OCI-LY1 (cell line): ENCODE data around the gene STX8.

Source experiments
- H2AFZ ChIP-seq: fragments of 200-600 bp; sonication (generic), shearing (Covaris generic); 2 replicates; pipeline ENCODE4 v1.6.0; 2014; ENCODE audit warnings: antibody characterized with exemption, mild to moderate bottlenecking, low read length
- H3F3A ChIP-seq: fragments of 200-600 bp; sonication (generic), shearing (Covaris generic); 2 replicates; pipeline ENCODE4 v1.6.0; 2014; ENCODE audit warnings: mild to moderate bottlenecking, antibody characterized with exemption, low read length, moderate library complexity; ENCODE audit not compliant: insufficient read depth
- H3K27ac ChIP-seq: fragments of 200-600 bp; sonication (generic); 2 replicates; pipeline ENCODE4 v1.5.1; 2014; ENCODE audit warnings: low read length, mixed run types, mild to moderate bottlenecking, low read depth; ENCODE audit not compliant: poor library complexity, severe bottlenecking
- H3K27me3 ChIP-seq: fragments of 200-600 bp; sonication (generic); 2 replicates; pipeline ENCODE4 v1.6.0; 2014; ENCODE audit warnings: antibody characterized with exemption, mild to moderate bottlenecking, low read length, moderate library complexity; ENCODE audit not compliant: insufficient read depth
- H3K36me3 ChIP-seq: fragments of 200-600 bp; sonication (generic); 2 replicates; pipeline ENCODE4 v1.6.1; 2014; ENCODE audit warnings: mild to moderate bottlenecking, antibody characterized with exemption, low read length, moderate library complexity, mixed read lengths; ENCODE audit not compliant: insufficient read depth
- H3K4me1 ChIP-seq: fragments of 200-600 bp; sonication (generic); 2 replicates; pipeline ENCODE4 v1.5.1; 2014; ENCODE audit warnings: mild to moderate bottlenecking, low read length, moderate library complexity; ENCODE audit not compliant: insufficient read depth, severe bottlenecking
- H3K4me2 ChIP-seq: fragments of 200-600 bp; sonication (generic), shearing (Covaris generic); 2 replicates; pipeline ENCODE4 v1.6.1; 2014; ENCODE audit warnings: low read length
- H3K4me3 ChIP-seq: fragments of 200-600 bp; sonication (generic); 2 replicates; pipeline ENCODE4 v1.5.1; 2014; ENCODE audit warnings: low read length, low read depth, mild to moderate bottlenecking, mixed read lengths; ENCODE audit not compliant: poor library complexity, severe bottlenecking
- H3K79me2 ChIP-seq: fragments of 200-600 bp; shearing (Covaris generic); 2 replicates; pipeline ENCODE4 v1.6.1; 2016; ENCODE audit warnings: mixed run types, low read length, mixed read lengths; ENCODE audit not compliant: insufficient read depth
- H3K9ac ChIP-seq: fragments of 200-600 bp; sonication (generic), shearing (Covaris generic); 2 replicates; pipeline ENCODE4 v1.6.1; 2014; ENCODE audit warnings: mild to moderate bottlenecking, low read length, mixed read lengths
- H3K9me2 ChIP-seq: fragments of 200-600 bp; sonication (generic), shearing (Covaris generic); 2 replicates; pipeline ENCODE4 v1.6.1; 2014; ENCODE audit warnings: low read depth, mild to moderate bottlenecking, low read length, mixed read lengths
- H3K9me3 ChIP-seq: fragments of 200-600 bp; shearing (Covaris generic); 2 replicates; pipeline ENCODE4 v1.6.1; 2014; ENCODE audit warnings: low read length, mixed read lengths
- H4K20me1 ChIP-seq: fragments of 200-600 bp; sonication (generic), shearing (Covaris generic); 2 replicates; pipeline ENCODE4 v1.6.0; 2016; ENCODE audit warnings: mild to moderate bottlenecking, low read length; ENCODE audit not compliant: insufficient read depth
- EZH2 ChIP-seq: fragments of 200-600 bp; sonication (generic), shearing (Covaris generic); IDR thresholded peaks from 2 replicates; pipeline ENCODE4 v1.8.0; 2017; ENCODE audit warnings: borderline replicate concordance, mixed run types, mild to moderate bottlenecking, antibody characterized with exemption, low read length, moderate library complexity, mixed read lengths
- TF ChIP-seq, protein P1 (sequence below): fragments of 200-600 bp; sonication (generic), shearing (Covaris generic); IDR thresholded peaks from 2 replicates; pipeline ENCODE4 v1.5.1; 2017; ENCODE audit warnings: mild to moderate bottlenecking, antibody characterized with exemption, low read length, moderate library complexity, mixed read lengths

STX8 gene

DNA sequence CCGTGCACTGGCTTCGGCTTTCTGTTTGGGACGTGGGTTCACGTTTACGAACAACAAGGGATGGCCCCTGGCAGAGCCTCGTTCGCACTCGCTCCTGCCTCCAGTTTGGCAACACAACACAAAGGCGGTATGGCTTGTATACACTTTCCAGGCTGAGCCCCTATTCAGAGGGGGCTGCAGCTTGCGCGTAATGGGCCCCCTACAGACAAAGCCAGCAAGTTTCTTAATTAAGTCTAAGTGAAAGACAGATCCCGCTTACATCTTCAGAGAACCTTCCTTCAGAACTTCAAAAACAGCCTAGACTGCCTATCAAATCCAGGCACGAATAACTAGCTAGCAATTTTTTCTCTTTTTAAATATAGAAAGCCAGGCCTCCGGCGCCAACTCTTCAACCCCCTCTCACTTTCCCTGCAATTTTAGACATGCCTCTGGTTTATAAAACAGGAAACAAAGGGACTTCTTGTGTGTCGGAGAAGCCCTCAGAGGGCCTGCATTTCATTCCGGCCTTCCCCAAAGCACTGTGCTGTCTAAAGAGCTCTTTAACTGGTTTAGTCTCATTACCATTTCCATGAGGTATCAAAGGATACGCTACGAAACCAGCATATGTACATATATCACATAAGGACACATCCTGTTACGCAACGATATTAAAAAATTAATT lies 244.9 kb downstream of the STX8 start:
- H3K36me3 ChIP-seq = no peaks in the 10 kb centered on the region
- no peak overlapping the region for H3K27ac ChIP-seq
- no peaks in the 10 kb centered on the region for H3K79me2 ChIP-seq
- no peak overlapping the region for H3K9ac ChIP-seq
- no peaks in the 10 kb centered on the region for H3K4me1 ChIP-seq
- H3K4me2 ChIP-seq = no peak overlapping the region
- no peaks in the 10 kb centered on the region for H3K27me3 ChIP-seq
- 0 out of 2 replicates have a peak, but pooled peaks cover under 1% of the 10 kb centered on the region for H3K9me3 ChIP-seq
- H4K20me1 ChIP-seq = no peaks in the 10 kb centered on the region
- H3K9me2 ChIP-seq = no peaks in the 10 kb centered on the region
- TF ChIP-seq EZH2 = no peak
- TF ChIP-seq, protein P1, sequence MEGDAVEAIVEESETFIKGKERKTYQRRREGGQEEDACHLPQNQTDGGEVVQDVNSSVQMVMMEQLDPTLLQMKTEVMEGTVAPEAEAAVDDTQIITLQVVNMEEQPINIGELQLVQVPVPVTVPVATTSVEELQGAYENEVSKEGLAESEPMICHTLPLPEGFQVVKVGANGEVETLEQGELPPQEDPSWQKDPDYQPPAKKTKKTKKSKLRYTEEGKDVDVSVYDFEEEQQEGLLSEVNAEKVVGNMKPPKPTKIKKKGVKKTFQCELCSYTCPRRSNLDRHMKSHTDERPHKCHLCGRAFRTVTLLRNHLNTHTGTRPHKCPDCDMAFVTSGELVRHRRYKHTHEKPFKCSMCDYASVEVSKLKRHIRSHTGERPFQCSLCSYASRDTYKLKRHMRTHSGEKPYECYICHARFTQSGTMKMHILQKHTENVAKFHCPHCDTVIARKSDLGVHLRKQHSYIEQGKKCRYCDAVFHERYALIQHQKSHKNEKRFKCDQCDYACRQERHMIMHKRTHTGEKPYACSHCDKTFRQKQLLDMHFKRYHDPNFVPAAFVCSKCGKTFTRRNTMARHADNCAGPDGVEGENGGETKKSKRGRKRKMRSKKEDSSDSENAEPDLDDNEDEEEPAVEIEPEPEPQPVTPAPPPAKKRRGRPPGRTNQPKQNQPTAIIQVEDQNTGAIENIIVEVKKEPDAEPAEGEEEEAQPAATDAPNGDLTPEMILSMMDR = no peak
- H3K4me3 ChIP-seq = no peak overlapping the region
- H2AFZ ChIP-seq = no peak overlapping the region
- no peaks in the 10 kb centered on the region for H3F3A ChIP-seq

DNA sequence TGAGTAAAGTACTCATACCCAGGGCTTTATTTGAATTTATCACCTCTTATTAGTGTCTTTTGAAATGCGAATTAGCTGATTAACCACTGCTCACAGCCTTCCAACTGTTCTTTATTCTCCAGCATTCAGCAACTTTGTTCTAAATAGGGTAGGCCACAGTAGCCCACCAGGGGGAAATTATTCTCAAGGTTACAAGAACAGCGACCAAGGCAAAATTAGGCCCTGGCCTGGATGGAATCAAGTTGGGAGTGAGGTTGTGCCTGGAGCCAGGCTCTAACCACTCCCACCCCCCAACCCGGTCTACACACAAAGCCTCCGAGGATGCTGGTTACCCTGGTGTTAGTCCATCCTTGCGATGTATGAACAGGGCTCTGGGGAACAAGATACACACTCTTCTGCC lies 245.5 kb downstream of the STX8 start:
- no peaks in the 10 kb centered on the region for H3K27me3 ChIP-seq
- H3K4me2 ChIP-seq = no peak overlapping the region
- TF ChIP-seq, protein P1 = no peak
- no peak for TF ChIP-seq EZH2
- no peaks in the 10 kb centered on the region for H4K20me1 ChIP-seq
- no peaks in the 10 kb centered on the region for H3K9me2 ChIP-seq
- H3K27ac ChIP-seq = no peak overlapping the region
- no peak overlapping the region for H2AFZ ChIP-seq
- no peaks in the 10 kb centered on the region for H3K9me3 ChIP-seq
- H3K79me2 ChIP-seq = no peaks in the 10 kb centered on the region
- no peak overlapping the region for H3K4me3 ChIP-seq
- no peaks in the 10 kb centered on the region for H3F3A ChIP-seq
- no peak overlapping the region for H3K9ac ChIP-seq
- no peaks in the 10 kb centered on the region for H3K4me1 ChIP-seq
- no peaks in the 10 kb centered on the region for H3K36me3 ChIP-seq

DNA sequence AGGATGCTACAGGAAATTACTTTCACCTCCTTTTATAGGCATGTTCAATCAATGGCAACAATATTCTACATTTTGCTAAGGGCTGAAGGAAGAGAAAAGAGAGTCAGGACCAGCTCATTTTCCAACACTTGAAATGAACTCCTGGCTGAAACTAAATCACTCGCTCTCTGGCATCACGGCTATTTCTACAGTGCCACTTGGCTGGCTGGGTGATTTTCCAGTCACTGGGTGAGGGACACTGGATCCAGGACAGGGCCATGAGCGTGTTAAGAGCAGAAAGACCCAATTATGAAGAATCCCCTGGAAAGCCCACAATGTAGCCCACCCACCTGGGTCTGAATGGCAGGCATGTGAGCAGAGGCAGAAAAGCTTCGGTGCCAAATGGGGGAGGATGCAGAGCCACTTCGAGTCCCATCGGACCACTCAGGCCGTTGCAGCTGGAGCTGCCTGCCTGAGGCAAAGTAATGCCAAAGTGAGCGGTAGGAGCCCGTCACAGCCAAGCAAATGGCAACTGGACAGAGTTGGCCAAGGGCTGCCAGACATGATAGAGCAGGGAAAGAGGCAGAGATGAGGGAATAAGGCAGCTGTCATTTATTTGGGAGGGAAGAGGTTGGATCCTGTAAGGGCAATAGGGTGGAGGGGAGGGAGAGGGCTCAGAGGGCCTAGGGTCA lies 246.2 kb downstream of the STX8 start:
- Histone ChIP-seq H3K9me3 (no peaks in the 10 kb centered on the region), H3K27ac (no peak overlapping the region)
- TF ChIP-seq EZH2 = no peak
- TF ChIP-seq, protein P1 = no peak

More for the DNA sequence above, 246.2 kb downstream of the STX8 start:
- no peaks in the 10 kb centered on the region for H3K4me1 ChIP-seq
- H2AFZ ChIP-seq = no peak overlapping the region
- H3K79me2 ChIP-seq = no peaks in the 10 kb centered on the region
- no peaks in the 10 kb centered on the region for H3K36me3 ChIP-seq
- no peak overlapping the region for H3K4me2 ChIP-seq
- no peak overlapping the region for H3K9ac ChIP-seq
- H4K20me1 ChIP-seq = no peaks in the 10 kb centered on the region
- H3K27me3 ChIP-seq = no peaks in the 10 kb centered on the region
- no peak overlapping the region for H3K4me3 ChIP-seq
- no peaks in the 10 kb centered on the region for H3F3A ChIP-seq
- H3K9me2 ChIP-seq = no peaks in the 10 kb centered on the region
